K562 (cell line): ENCODE data around the gene TARS1.

Source experiments
- JUN ChIP-seq, 2 experiments: sonication (generic) in 1 of 2; formaldehyde crosslinking in 1 of 2; IDR thresholded peaks; 2 replicates each; pipeline versions ENCODE4 v1.6.1 to v1.8.0; 2012 to 2022; ENCODE audit warnings: borderline replicate concordance in 2 of 2, mild to moderate bottlenecking in 2 of 2, improper control_type of control experiment in 1 of 2, low read depth in 1 of 2, low read length in 1 of 2, missing genetic modification reagents in 1 of 2
- SP1 ChIP-seq: sonication (generic); formaldehyde crosslinking; IDR thresholded peaks from 2 replicates; pipeline ENCODE4 v1.8.1; 2022; ENCODE audit warnings: mild to moderate bottlenecking, missing genetic modification reagents
- TCF7L2 ChIP-seq: fragments of 150-350 bp; IDR thresholded peaks from 2 replicates; pipeline ENCODE4 v1.6.1; 2016; ENCODE audit warnings: low read depth, mild to moderate bottlenecking, low read length, moderate library complexity
- ZNF511 ChIP-seq: sonication (generic); formaldehyde crosslinking; IDR thresholded peaks from 2 replicates; pipeline ENCODE4 v1.8.0; 2022; ENCODE audit warnings: mild to moderate bottlenecking, missing genetic modification reagents

GRCh38 chr5:33487236-33487635 is 46.5 kb downstream of the TARS1 start:
- no peak for TF ChIP-seq JUN (IDR thresholded peaks at IDR 0.05; ENCODE audit: borderline replicate concordance, low read depth, low read length)
- no peak for TF ChIP-seq JUN (CRISPR knock-in tag; IDR thresholded peaks at IDR 0.05; ENCODE audit: borderline replicate concordance)
- no peak for TF ChIP-seq SP1 (CRISPR knock-in tag)
- TF ChIP-seq ZNF511 (CRISPR knock-in tag) = no peak
- TF ChIP-seq TCF7L2 = no peak
